Occipital lobe (tissue), 2 donors: Measurements from ENCODE around the gene GPHN. TPM values are rescaled to one million over a fixed set of nuclear protein-coding genes. Genes with fewer than 3 reads are reported as not detected.

ENCODE experiments used
- DNase-seq: peaks from one replicate; lab custom pipeline; 2025; lab: John Stamatoyannopoulos, UW
- total RNA-seq: library from RNA; depleted of rRNA; stranded (reverse); fragments of >200 nt; gene quantifications from one replicate; pipeline ENCODE4 v1.2.3, GENCODE V29; 2014

The GPHN gene
- total RNA-seq, 1 donor from 2014 or later: 110 TPM

GRCh38 chr14:66596241-66596985 lies 88.5 kb downstream of the GPHN start:
- DNase-seq: no peak

GRCh38 chr14:66600416-66600815 lies 92.5 kb downstream of the GPHN start:
- no peak for DNase-seq

- DNase-seq: no peak
Measured at GRCh38 chr14:66601932-66602578, 94.1 kb downstream of the GPHN start.

GRCh38 chr14:66603945-66604344 lies 96.0 kb downstream of the GPHN start:
- no peak for DNase-seq

- DNase-seq: no peak
Measured at GRCh38 chr14:66606826-66607225, 98.9 kb downstream of the GPHN start.

- DNase-seq: no peak
Measured at GRCh38 chr14:66610154-66610563, 102.2 kb downstream of the GPHN start.

GRCh38 chr14:66613344-66613743 lies 105.4 kb downstream of the GPHN start:
- no peak for DNase-seq

- DNase-seq: no peak
Measured at GRCh38 chr14:66619952-66620351, 112.0 kb downstream of the GPHN start.

GRCh38 chr14:66623838-66624237 lies 115.9 kb downstream of the GPHN start:
- DNase-seq: no peak

GRCh38 chr14:66624336-66624937 lies 116.5 kb downstream of the GPHN start:
- DNase-seq: no peak

- no peak for DNase-seq
Measured at GRCh38 chr14:66628636-66629035, 120.7 kb downstream of the GPHN start.

GRCh38 chr14:66629499-66629898 lies 121.6 kb downstream of the GPHN start:
- no peak for DNase-seq

- DNase-seq: no peak
Measured at GRCh38 chr14:66634876-66635275, 126.9 kb downstream of the GPHN start.

GRCh38 chr14:66635435-66635834 lies 127.5 kb downstream of the GPHN start:
- DNase-seq: no peak

- no peak for DNase-seq
Measured at GRCh38 chr14:66636240-66636639, 128.3 kb downstream of the GPHN start.

GRCh38 chr14:66638689-66639088 lies 130.7 kb downstream of the GPHN start:
- no peak for DNase-seq

- no peak for DNase-seq
Measured at GRCh38 chr14:66641861-66642635, 134.1 kb downstream of the GPHN start.

GRCh38 chr14:66643344-66643743 lies 135.4 kb downstream of the GPHN start:
- no peak for DNase-seq

- DNase-seq: no peak
Measured at GRCh38 chr14:66645716-66646115, 137.8 kb downstream of the GPHN start.

GRCh38 chr14:66649498-66649897 lies 141.6 kb downstream of the GPHN start:
- DNase-seq: no peak

- no peak for DNase-seq
Measured at GRCh38 chr14:66650491-66650911, 142.6 kb downstream of the GPHN start.
